ENCODE results near the gene AGPS. TPM values are rescaled to one million over a fixed set of nuclear protein-coding genes. Genes with fewer than 3 reads are reported as not detected.
A peak's percentile ranks its signal among the peaks of the same experiment; 100 is the strongest.

The AGPS gene
- total RNA-seq, 1 experiment from 2014 or later: 54.0 TPM

DNA sequence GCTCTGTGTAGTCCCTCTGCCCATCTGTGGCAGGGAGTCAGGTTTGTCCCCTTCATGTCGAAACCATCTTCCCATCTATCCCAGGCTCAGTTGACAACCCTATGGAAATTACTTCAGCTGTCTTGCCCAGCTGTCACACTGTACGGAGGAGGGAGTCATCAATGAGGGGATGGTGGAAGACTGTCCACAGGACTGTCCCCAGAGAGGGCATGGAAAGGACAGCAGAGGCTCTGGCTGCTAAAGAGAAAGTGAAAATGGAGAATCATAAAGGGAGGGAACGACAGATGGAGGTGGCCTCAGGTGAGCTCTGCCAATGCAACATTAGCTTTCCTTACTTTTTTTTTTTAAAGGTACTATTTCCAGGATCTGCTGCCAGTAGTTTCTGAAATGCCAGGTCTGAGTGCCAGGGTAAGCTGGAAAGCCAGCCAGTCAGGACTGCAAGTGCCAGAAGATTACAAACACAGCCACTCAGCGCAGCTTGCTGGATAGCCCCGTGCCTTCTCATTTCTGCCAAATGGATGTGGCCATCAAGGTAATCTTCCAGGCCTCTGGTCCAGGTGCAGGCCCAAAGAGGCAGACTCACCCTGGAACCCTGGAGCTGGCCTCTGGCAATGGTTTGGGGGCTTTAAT lies 192.8 kb downstream of the AGPS start:
- H3K4me2 ChIP-seq (ENCODE audit: low read depth, low read length, poor library complexity, severe bottlenecking): no peak overlapping the region

GRCh38 chr2:177586154-177586553 lies 193.6 kb downstream of the AGPS start:
- H3K27me3 ChIP-seq (ENCODE audit: low read length): no peaks in the 10 kb centered on the region
- no peak for DNase-seq
- H3K4me2 ChIP-seq (ENCODE audit: low read depth, low read length, poor library complexity, severe bottlenecking): no peak overlapping the region

More for the DNA sequence above, 192.8 kb downstream of the AGPS start:
- no peaks in the 10 kb centered on the region for H3K79me2 ChIP-seq (ENCODE audit: low read length)
- no peak overlapping the region for H3K27ac ChIP-seq (ENCODE audit: low read length)
- no peak overlapping the region for H3K4me3 ChIP-seq (ENCODE audit: low read length)
- peak; percentile 2 for DNase-seq
- no peaks in the 10 kb centered on the region for H3K9me2 ChIP-seq (replicated peaks; ENCODE audit: insufficient read depth, low read length)
- H3K9me3 ChIP-seq (ENCODE audit: low read length): no peaks in the 10 kb centered on the region
- no peak overlapping the region; the same call in 1 of the 2 replicates for H2AFZ ChIP-seq (ENCODE audit: low read length)
- no peaks in the 10 kb centered on the region for H4K20me1 ChIP-seq (ENCODE audit: insufficient read depth, low read depth, low read length)
- H3K27me3 ChIP-seq (ENCODE audit: low read length): no peaks in the 10 kb centered on the region
- no peaks in the 10 kb centered on the region for H3K36me3 ChIP-seq (ENCODE audit: insufficient read depth, low read length)
- no peaks in the 10 kb centered on the region for H3K4me1 ChIP-seq (ENCODE audit: low read length)
- no peak overlapping the region for H3K9ac ChIP-seq (ENCODE audit: low read length)

DNA sequence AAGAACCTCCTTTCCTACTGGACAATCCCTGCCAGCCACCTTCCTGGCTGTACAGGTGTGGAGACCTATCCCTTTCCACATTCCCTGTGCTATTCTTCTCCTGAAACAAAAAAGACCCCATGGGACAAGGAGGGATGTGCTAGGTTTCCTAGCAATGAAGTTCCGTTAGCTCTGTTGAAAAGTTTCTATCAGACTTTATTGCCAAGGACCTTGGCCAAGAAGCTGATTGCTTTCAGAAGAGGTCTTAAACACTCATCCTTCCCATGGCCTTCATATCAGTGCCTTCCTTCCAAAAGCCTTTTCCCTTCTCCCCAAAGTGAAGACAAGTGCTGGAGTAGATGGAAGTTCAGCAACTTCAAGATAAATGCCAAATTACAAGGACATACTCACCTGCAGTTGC lies 194.8 kb downstream of the AGPS start:
- Histone ChIP-seq H3K27me3 (ENCODE audit: low read length) (no peaks in the 10 kb centered on the region), H3K36me3 (ENCODE audit: insufficient read depth, low read length) (no peaks in the 10 kb centered on the region), H3K27ac (ENCODE audit: low read length) (no peak overlapping the region), H3K4me1 (ENCODE audit: low read length) (no peaks in the 10 kb centered on the region), H3K9ac (ENCODE audit: low read length) (no peak overlapping the region), H3K4me3 (ENCODE audit: low read length) (no peak overlapping the region), H3K79me2 (ENCODE audit: low read length) (no peaks in the 10 kb centered on the region), H3K9me2 (replicated peaks; ENCODE audit: insufficient read depth, low read length) (no peaks in the 10 kb centered on the region), H3K9me3 (ENCODE audit: low read length) (no peaks in the 10 kb centered on the region), H2AFZ (ENCODE audit: low read length) (no peak overlapping the region), H3K4me2 (ENCODE audit: low read depth, low read length, poor library complexity, severe bottlenecking) (no peak overlapping the region), H4K20me1 (ENCODE audit: insufficient read depth, low read depth, low read length) (no peaks in the 10 kb centered on the region)
- DNase-seq: no peak

More at GRCh38 chr2:177586154-177586553, 193.6 kb downstream of the AGPS start:
- no peaks in the 10 kb centered on the region for H3K4me1 ChIP-seq (ENCODE audit: low read length)
- H3K9me2 ChIP-seq (replicated peaks; ENCODE audit: insufficient read depth, low read length): no peaks in the 10 kb centered on the region
- H2AFZ ChIP-seq (ENCODE audit: low read length): no peak overlapping the region
- no peaks in the 10 kb centered on the region for H3K36me3 ChIP-seq (ENCODE audit: insufficient read depth, low read length)
- no peaks in the 10 kb centered on the region for H3K79me2 ChIP-seq (ENCODE audit: low read length)
- H3K27ac ChIP-seq (ENCODE audit: low read length): no peak overlapping the region
- no peaks in the 10 kb centered on the region for H3K9me3 ChIP-seq (ENCODE audit: low read length)
- no peak overlapping the region for H3K4me3 ChIP-seq (ENCODE audit: low read length)
- H3K9ac ChIP-seq (ENCODE audit: low read length): no peak overlapping the region
- no peaks in the 10 kb centered on the region for H4K20me1 ChIP-seq (ENCODE audit: insufficient read depth, low read depth, low read length)

DNA sequence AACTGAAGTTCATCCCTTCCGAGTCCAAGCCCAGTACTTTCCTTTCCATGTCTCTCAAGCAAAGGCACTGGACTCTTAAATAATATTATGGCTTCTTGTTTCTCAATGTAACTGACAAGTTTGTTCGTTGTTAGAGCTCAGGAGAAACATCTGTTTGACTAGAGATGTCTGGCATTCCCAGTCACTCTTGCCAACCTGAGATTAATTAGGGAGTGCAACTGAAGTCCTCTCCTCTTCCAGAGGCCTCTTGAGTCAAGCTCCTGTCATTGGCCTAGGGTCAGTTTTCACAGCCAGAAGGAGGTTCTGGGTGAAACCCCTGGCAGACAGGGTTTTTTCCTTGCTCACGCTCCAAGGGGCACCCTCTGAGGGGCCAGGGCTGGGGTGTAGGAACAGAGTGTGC lies 196.1 kb downstream of the AGPS start:
- Histone ChIP-seq H3K36me3 (ENCODE audit: insufficient read depth, low read length) (no peaks in the 10 kb centered on the region), H3K4me1 (ENCODE audit: low read length) (no peaks in the 10 kb centered on the region), H3K4me3 (ENCODE audit: low read length) (no peak overlapping the region), H3K27ac (ENCODE audit: low read length) (no peak overlapping the region), H2AFZ (ENCODE audit: low read length) (no peak overlapping the region), H3K4me2 (ENCODE audit: low read depth, low read length, poor library complexity, severe bottlenecking) (no peak overlapping the region), H3K79me2 (ENCODE audit: low read length) (no peaks in the 10 kb centered on the region), H3K9me2 (replicated peaks; ENCODE audit: insufficient read depth, low read length) (no peaks in the 10 kb centered on the region), H3K9me3 (ENCODE audit: low read length) (no peaks in the 10 kb centered on the region), H4K20me1 (ENCODE audit: insufficient read depth, low read depth, low read length) (no peaks in the 10 kb centered on the region), H3K27me3 (ENCODE audit: low read length) (no peaks in the 10 kb centered on the region), H3K9ac (ENCODE audit: low read length) (no peak overlapping the region)
- no peak for DNase-seq

- Histone ChIP-seq H3K4me3 (ENCODE audit: low read length) (no peak overlapping the region), H3K27ac (ENCODE audit: low read length) (no peak overlapping the region), H3K9me3 (ENCODE audit: low read length) (no peaks in the 10 kb centered on the region), H3K9ac (ENCODE audit: low read length) (no peak overlapping the region), H2AFZ (ENCODE audit: low read length) (no peak overlapping the region), H3K27me3 (ENCODE audit: low read length) (no peaks in the 10 kb centered on the region), H3K9me2 (replicated peaks; ENCODE audit: insufficient read depth, low read length) (no peaks in the 10 kb centered on the region), H3K4me1 (ENCODE audit: low read length) (no peaks in the 10 kb centered on the region), H3K79me2 (ENCODE audit: low read length) (no peaks in the 10 kb centered on the region), H3K4me2 (ENCODE audit: low read depth, low read length, poor library complexity, severe bottlenecking) (no peak overlapping the region), H4K20me1 (ENCODE audit: insufficient read depth, low read depth, low read length) (no peaks in the 10 kb centered on the region), H3K36me3 (ENCODE audit: insufficient read depth, low read length) (no peaks in the 10 kb centered on the region)
- DNase-seq: no peak
Observed at GRCh38 chr2:177589186-177589585, 196.6 kb downstream of the AGPS start.

GRCh38 chr2:177592397-177592796 lies 199.8 kb downstream of the AGPS start:
- H3K4me1 ChIP-seq (ENCODE audit: low read length): no peaks in the 10 kb centered on the region
- no peak overlapping the region for H3K4me2 ChIP-seq (ENCODE audit: low read depth, low read length, poor library complexity, severe bottlenecking)
- H3K9me3 ChIP-seq (ENCODE audit: low read length): no peaks in the 10 kb centered on the region
- no peaks in the 10 kb centered on the region for H3K79me2 ChIP-seq (ENCODE audit: low read length)
- H4K20me1 ChIP-seq (ENCODE audit: insufficient read depth, low read depth, low read length): no peaks in the 10 kb centered on the region
- no peaks in the 10 kb centered on the region for H3K9me2 ChIP-seq (replicated peaks; ENCODE audit: insufficient read depth, low read length)
- no peak overlapping the region for H3K4me3 ChIP-seq (ENCODE audit: low read length)
- no peaks in the 10 kb centered on the region for H3K36me3 ChIP-seq (ENCODE audit: insufficient read depth, low read length)
- DNase-seq: no peak
- no peak overlapping the region for H3K27ac ChIP-seq (ENCODE audit: low read length)
- H3K9ac ChIP-seq (ENCODE audit: low read length): no peak overlapping the region
- H2AFZ ChIP-seq (ENCODE audit: low read length): no peak overlapping the region
- no peaks in the 10 kb centered on the region for H3K27me3 ChIP-seq (ENCODE audit: low read length)

DNA sequence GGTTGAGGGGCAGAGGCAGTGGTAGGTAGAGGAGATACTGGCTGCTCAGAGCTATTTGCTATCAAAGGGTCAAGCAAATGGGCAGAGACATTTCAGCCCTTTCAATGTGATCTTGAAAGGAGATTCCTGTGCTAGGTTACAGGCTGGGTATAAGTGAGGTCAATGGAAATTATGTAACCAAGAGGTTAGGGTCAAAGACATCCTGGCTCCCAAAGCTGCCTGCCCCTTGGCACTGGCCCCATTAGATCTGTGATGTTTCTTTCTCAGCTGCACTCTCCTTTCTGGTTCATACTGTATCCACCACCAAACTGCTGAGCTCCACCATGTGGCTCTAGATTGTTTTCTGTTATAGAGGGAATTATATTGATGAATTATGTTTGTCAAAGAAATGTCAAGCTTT lies 200.4 kb downstream of the AGPS start:
- no peaks in the 10 kb centered on the region for H4K20me1 ChIP-seq (ENCODE audit: insufficient read depth, low read depth, low read length)
- no peaks in the 10 kb centered on the region for H3K36me3 ChIP-seq (ENCODE audit: insufficient read depth, low read length)
- no peaks in the 10 kb centered on the region for H3K9me3 ChIP-seq (ENCODE audit: low read length)
- no peaks in the 10 kb centered on the region for H3K4me1 ChIP-seq (ENCODE audit: low read length)
- H2AFZ ChIP-seq (ENCODE audit: low read length): no peak overlapping the region
- H3K27ac ChIP-seq (ENCODE audit: low read length): no peak overlapping the region
- H3K9me2 ChIP-seq (replicated peaks; ENCODE audit: insufficient read depth, low read length): no peaks in the 10 kb centered on the region
- no peaks in the 10 kb centered on the region for H3K27me3 ChIP-seq (ENCODE audit: low read length)
- no peak for DNase-seq
- H3K4me2 ChIP-seq (ENCODE audit: low read depth, low read length, poor library complexity, severe bottlenecking): no peak overlapping the region
- no peaks in the 10 kb centered on the region for H3K79me2 ChIP-seq (ENCODE audit: low read length)
- no peak overlapping the region for H3K4me3 ChIP-seq (ENCODE audit: low read length)
- no peak overlapping the region for H3K9ac ChIP-seq (ENCODE audit: low read length)

DNA sequence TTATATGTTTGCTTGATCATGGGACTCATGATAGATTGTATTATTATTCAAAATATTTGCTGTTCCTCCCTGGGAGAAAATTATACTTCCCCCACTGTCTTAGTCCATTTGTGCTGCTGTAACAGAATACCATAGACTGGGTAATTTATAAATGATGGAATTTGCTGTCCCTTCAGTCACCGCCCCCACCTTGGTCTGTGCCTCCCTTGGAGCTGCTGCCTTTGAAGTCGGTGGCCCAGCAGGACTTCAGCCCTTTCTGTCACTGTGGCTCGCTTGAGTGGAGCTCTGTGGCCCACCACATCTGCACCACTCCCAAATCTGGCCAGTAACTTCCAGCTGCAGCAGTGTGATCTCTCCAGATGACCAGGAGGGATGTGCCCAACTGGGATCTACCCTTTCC lies 200.8 kb downstream of the AGPS start:
- Histone ChIP-seq H3K4me1 (ENCODE audit: low read length) (no peaks in the 10 kb centered on the region), H3K9ac (ENCODE audit: low read length) (no peak overlapping the region), H3K4me2 (ENCODE audit: low read depth, low read length, poor library complexity, severe bottlenecking) (no peak overlapping the region), H3K9me2 (replicated peaks; ENCODE audit: insufficient read depth, low read length) (no peaks in the 10 kb centered on the region), H2AFZ (ENCODE audit: low read length) (no peak overlapping the region), H3K9me3 (ENCODE audit: low read length) (no peaks in the 10 kb centered on the region), H3K27ac (ENCODE audit: low read length) (no peak overlapping the region), H3K27me3 (ENCODE audit: low read length) (no peaks in the 10 kb centered on the region), H3K79me2 (ENCODE audit: low read length) (no peaks in the 10 kb centered on the region), H3K4me3 (ENCODE audit: low read length) (no peak overlapping the region), H3K36me3 (ENCODE audit: insufficient read depth, low read length) (no peaks in the 10 kb centered on the region), H4K20me1 (ENCODE audit: insufficient read depth, low read depth, low read length) (no peaks in the 10 kb centered on the region)
- DNase-seq: no peak
